Measurements from ENCODE around the gene CDKN2AIPNL.
A peak's percentile ranks its signal among the peaks of the same experiment; 100 is the strongest.

Gene CDKN2AIPNL

DNA sequence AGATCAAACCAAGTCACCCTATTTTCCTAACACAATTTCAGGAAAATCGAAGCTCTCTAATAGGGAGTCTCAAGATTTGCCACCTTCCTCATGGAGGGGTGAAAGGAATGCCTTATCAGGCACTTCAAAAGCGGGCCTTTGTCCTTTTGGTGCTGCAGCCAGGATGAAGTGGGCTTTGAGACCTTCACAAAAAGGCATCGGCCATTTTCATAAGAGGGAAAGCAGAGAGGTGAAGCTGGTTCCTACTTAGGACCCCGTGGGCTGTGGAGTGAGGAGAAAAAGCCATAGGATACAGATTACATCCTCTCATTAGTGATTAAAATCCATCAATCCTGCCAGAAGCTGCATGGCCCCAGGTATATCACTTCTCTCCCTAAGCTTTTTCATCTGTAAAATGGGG, 859 bp downstream of the CDKN2AIPNL start:
- Histone ChIP-seq H3K36me3 (replicated peaks; ENCODE audit: insufficient read depth, low read length) (no peaks in the 10 kb centered on the region), H3K9me2 (replicated peaks; ENCODE audit: insufficient read depth, low read length) (no peaks in the 10 kb centered on the region), H4K20me1 (ENCODE audit: insufficient read depth, low read length) (no peaks in the 10 kb centered on the region), H3K27ac (ENCODE audit: low read length) (no peak overlapping the region), H3K27me3 (replicated peaks; ENCODE audit: insufficient read depth, low read length) (no peaks in the 10 kb centered on the region), H3K79me2 (ENCODE audit: low read length) (peaks cover 24% of the 10 kb centered on the region), H3K4me2 (ENCODE audit: low read depth, low read length) (peak overlapping the region; percentile 63), H3K9me3 (replicated peaks; ENCODE audit: insufficient read depth, low read length) (no peaks in the 10 kb centered on the region), H3K4me1 (ENCODE audit: low read length) (peaks cover 11% of the 10 kb centered on the region), H3K9ac (ENCODE audit: low read length) (peak overlapping the region; percentile 82; the same call in 1 of the 2 replicates), H3K4me3 (ENCODE audit: low read length) (peak overlapping the region; percentile 81), H3F3A (ENCODE audit: insufficient read depth, low read length) (peaks cover 4% of the 10 kb centered on the region; the same call in 1 of the 2 replicates), H2AFZ (ENCODE audit: low read length) (no peak overlapping the region)
- DNase-seq = no peak
- TF ChIP-seq EZH2 (optimal IDR thresholded peaks at IDR 0.05; ENCODE audit: low read depth, low read length) = no peak

DNA sequence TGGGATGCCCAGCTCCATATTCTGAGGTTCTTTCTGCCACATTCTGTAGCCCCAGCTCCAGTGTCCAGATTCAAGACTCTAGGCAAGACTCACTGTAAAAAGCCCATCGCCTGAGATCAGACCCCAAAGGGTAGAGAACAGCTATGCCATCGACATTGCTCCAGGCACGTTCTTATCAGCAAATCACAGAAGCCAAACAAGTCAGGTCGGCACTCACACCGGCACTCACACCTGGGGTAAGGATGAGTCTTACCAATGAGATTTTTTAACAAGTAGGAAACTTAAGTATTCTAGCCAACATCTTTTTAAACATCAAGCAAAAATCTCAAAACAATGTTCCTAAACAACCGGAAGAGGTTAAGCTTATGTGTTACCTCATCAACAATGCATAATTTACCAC, 2.4 kb downstream of the CDKN2AIPNL start:
- Histone ChIP-seq H3K9me2 (replicated peaks; ENCODE audit: insufficient read depth, low read length) (no peaks in the 10 kb centered on the region), H3K4me1 (ENCODE audit: low read length) (peaks cover 11% of the 10 kb centered on the region), H3K4me2 (ENCODE audit: low read depth, low read length) (no peak overlapping the region), H3K27me3 (replicated peaks; ENCODE audit: insufficient read depth, low read length) (no peaks in the 10 kb centered on the region), H3K9me3 (replicated peaks; ENCODE audit: insufficient read depth, low read length) (no peaks in the 10 kb centered on the region), H3K36me3 (replicated peaks; ENCODE audit: insufficient read depth, low read length) (no peaks in the 10 kb centered on the region), H3K27ac (ENCODE audit: low read length) (no peak overlapping the region), H3K4me3 (ENCODE audit: low read length) (no peak overlapping the region), H4K20me1 (ENCODE audit: insufficient read depth, low read length) (no peaks in the 10 kb centered on the region), H3K9ac (ENCODE audit: low read length) (no peak overlapping the region), H3F3A (ENCODE audit: insufficient read depth, low read length) (peaks cover 4% of the 10 kb centered on the region; the same call in 1 of the 2 replicates), H3K79me2 (ENCODE audit: low read length) (peaks cover 24% of the 10 kb centered on the region), H2AFZ (ENCODE audit: low read length) (no peak overlapping the region)
- no peak for DNase-seq
- TF ChIP-seq EZH2phosphoT487 (IDR thresholded peaks at IDR 0.05; ENCODE audit: low read length) (no peak), EZH2 (optimal IDR thresholded peaks at IDR 0.05; ENCODE audit: low read depth, low read length) (no peak)
- TF ChIP-seq, protein P1, sequence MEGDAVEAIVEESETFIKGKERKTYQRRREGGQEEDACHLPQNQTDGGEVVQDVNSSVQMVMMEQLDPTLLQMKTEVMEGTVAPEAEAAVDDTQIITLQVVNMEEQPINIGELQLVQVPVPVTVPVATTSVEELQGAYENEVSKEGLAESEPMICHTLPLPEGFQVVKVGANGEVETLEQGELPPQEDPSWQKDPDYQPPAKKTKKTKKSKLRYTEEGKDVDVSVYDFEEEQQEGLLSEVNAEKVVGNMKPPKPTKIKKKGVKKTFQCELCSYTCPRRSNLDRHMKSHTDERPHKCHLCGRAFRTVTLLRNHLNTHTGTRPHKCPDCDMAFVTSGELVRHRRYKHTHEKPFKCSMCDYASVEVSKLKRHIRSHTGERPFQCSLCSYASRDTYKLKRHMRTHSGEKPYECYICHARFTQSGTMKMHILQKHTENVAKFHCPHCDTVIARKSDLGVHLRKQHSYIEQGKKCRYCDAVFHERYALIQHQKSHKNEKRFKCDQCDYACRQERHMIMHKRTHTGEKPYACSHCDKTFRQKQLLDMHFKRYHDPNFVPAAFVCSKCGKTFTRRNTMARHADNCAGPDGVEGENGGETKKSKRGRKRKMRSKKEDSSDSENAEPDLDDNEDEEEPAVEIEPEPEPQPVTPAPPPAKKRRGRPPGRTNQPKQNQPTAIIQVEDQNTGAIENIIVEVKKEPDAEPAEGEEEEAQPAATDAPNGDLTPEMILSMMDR (IDR thresholded peaks at IDR 0.05; ENCODE audit: low read length) = no peak

DNA sequence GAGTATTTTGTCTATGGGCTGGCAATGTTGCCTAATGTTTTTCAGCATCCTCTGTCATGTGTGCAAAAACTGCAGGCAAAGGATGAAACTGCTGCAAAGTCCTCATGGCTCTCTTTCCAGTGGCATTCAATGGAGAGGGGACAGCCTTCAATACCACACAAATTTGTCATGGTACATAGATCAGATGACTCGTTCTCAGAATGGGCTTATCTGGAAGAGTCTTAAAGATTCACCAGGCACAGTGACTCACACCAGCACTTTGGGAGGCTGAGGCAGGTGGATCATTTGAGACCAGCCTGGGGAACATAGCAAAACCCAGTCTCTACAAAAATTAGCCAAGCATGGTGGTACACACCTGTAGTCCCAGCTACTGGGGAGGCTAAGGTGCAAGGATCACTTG, 5.3 kb downstream of the CDKN2AIPNL start:
- Histone ChIP-seq H3K4me2 (ENCODE audit: low read depth, low read length) (no peak overlapping the region), H3F3A (ENCODE audit: insufficient read depth, low read length) (peaks cover 11% of the 10 kb centered on the region; the same call in 1 of the 2 replicates), H3K9me2 (replicated peaks; ENCODE audit: insufficient read depth, low read length) (no peaks in the 10 kb centered on the region), H3K4me1 (ENCODE audit: low read length) (peaks cover 6% of the 10 kb centered on the region), H3K9ac (ENCODE audit: low read length) (no peak overlapping the region), H2AFZ (ENCODE audit: low read length) (no peak overlapping the region), H3K27ac (ENCODE audit: low read length) (no peak overlapping the region), H3K27me3 (replicated peaks; ENCODE audit: insufficient read depth, low read length) (no peaks in the 10 kb centered on the region), H3K36me3 (replicated peaks; ENCODE audit: insufficient read depth, low read length) (no peaks in the 10 kb centered on the region), H3K4me3 (ENCODE audit: low read length) (no peak overlapping the region), H3K79me2 (ENCODE audit: low read length) (peaks cover 17% of the 10 kb centered on the region), H4K20me1 (ENCODE audit: insufficient read depth, low read length) (no peaks in the 10 kb centered on the region), H3K9me3 (replicated peaks; ENCODE audit: insufficient read depth, low read length) (no peaks in the 10 kb centered on the region)
- TF ChIP-seq EZH2phosphoT487 (IDR thresholded peaks at IDR 0.05; ENCODE audit: low read length) (no peak), EZH2 (optimal IDR thresholded peaks at IDR 0.05; ENCODE audit: low read depth, low read length) (no peak)
- TF ChIP-seq, protein P1 (IDR thresholded peaks at IDR 0.05; ENCODE audit: low read length) = no peak
- DNase-seq = no peak

DNA sequence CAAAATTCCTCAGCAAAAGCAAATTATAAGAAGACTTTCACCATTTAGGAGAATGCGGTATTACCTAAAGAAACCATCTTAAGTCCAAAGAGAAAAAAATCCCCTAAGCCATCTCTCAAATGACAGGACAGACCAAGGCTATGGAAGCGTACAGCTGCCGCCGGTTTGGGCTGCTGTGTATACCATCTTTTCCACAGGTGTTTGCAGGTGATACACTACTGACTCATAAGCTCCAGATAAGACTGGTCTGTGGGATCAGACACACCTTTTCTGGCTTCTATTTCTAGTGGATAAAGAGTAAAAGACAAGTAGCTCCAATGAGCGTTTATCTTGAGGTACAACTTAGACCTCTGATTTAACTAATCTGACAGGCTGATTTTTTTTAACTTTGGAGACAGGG, 7.7 kb downstream of the CDKN2AIPNL start:
- H3K79me2 ChIP-seq (ENCODE audit: low read length) = no peaks in the 10 kb centered on the region
- H3K9me3 ChIP-seq (replicated peaks; ENCODE audit: insufficient read depth, low read length) = no peaks in the 10 kb centered on the region
- no peaks in the 10 kb centered on the region for H3K27me3 ChIP-seq (replicated peaks; ENCODE audit: insufficient read depth, low read length)
- H3K9ac ChIP-seq (ENCODE audit: low read length) = no peak overlapping the region
- H3K4me1 ChIP-seq (ENCODE audit: low read length) = no peaks in the 10 kb centered on the region
- no peak overlapping the region for H2AFZ ChIP-seq (ENCODE audit: low read length)
- TF ChIP-seq EZH2 (optimal IDR thresholded peaks at IDR 0.05; ENCODE audit: low read depth, low read length) = no peak
- TF ChIP-seq EZH2phosphoT487 (IDR thresholded peaks at IDR 0.05; ENCODE audit: low read length) = no peak
- TF ChIP-seq, protein P1 (IDR thresholded peaks at IDR 0.05; ENCODE audit: low read length) = no peak
- H3K4me3 ChIP-seq (ENCODE audit: low read length) = no peak overlapping the region
- H3K36me3 ChIP-seq (replicated peaks; ENCODE audit: insufficient read depth, low read length) = no peaks in the 10 kb centered on the region
- no peak for DNase-seq
- 0 out of 2 replicates have a peak, but pooled peaks cover 7% of the 10 kb centered on the region for H3F3A ChIP-seq (ENCODE audit: insufficient read depth, low read length)
- H3K27ac ChIP-seq (ENCODE audit: low read length) = no peak overlapping the region
- H3K4me2 ChIP-seq (ENCODE audit: low read depth, low read length) = no peak overlapping the region
- no peaks in the 10 kb centered on the region for H3K9me2 ChIP-seq (replicated peaks; ENCODE audit: insufficient read depth, low read length)
- H4K20me1 ChIP-seq (ENCODE audit: insufficient read depth, low read length) = no peaks in the 10 kb centered on the region
